D721Med (cell line): ENCODE measurements around the gene NAGPA.

Experiments used
- DNase-seq: peaks from one replicate; pipeline ENCODE4 v3.0.0; 2011; ENCODE audit warnings: low spot score; ENCODE audit not compliant: insufficient read length
- FAIRE-seq: peaks from 2 replicates; lab custom pipeline; 2011; peaks lifted over from hg19 to GRCh38; lab: Jason Lieb, UNC
- TF ChIP-seq, protein P1 (sequence below): IDR thresholded peaks from 2 replicates; pipeline ENCODE4 v1.5.1; 2012; ENCODE audit warnings: mild to moderate bottlenecking, control low read depth; ENCODE audit not compliant: insufficient read depth; ENCODE audit errors: missing control alignments

The NAGPA gene

DNA sequence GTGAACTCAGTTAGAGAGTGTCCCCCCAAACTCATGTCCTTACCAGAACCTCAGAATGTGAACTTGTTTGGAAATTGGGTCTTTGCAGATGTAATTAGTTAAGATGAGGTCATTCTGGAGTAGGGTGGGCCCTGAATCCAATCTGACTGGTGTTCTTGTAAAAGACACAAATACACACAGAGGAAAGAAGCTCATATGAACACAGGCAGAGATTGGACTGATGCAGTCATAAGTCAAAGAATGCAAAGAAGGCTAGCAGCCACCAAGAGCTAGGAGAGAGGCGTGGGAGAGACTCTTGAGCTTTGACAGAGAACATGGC lies 2.1 kb upstream of the NAGPA start:
- TF ChIP-seq, protein P1, sequence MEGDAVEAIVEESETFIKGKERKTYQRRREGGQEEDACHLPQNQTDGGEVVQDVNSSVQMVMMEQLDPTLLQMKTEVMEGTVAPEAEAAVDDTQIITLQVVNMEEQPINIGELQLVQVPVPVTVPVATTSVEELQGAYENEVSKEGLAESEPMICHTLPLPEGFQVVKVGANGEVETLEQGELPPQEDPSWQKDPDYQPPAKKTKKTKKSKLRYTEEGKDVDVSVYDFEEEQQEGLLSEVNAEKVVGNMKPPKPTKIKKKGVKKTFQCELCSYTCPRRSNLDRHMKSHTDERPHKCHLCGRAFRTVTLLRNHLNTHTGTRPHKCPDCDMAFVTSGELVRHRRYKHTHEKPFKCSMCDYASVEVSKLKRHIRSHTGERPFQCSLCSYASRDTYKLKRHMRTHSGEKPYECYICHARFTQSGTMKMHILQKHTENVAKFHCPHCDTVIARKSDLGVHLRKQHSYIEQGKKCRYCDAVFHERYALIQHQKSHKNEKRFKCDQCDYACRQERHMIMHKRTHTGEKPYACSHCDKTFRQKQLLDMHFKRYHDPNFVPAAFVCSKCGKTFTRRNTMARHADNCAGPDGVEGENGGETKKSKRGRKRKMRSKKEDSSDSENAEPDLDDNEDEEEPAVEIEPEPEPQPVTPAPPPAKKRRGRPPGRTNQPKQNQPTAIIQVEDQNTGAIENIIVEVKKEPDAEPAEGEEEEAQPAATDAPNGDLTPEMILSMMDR, result no peak
- FAIRE-seq, result no peak
- DNase-seq, result no peak

DNA sequence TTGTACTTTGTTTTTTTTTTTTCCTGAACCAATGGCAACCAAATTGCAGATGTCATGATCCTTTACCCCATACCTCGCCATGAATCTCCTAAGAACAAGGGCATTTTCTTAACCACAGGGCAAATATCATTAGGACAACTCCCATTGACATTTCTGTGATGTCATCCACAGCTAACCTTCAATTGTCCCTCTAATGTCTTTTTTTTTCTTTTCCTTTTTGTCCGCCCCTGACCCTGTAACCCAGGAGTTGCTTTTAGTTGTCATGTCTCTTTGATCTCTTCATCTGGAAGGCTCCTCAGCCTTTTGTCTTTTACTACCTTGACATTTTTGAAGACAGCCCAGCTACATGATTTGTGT lies 410 bp upstream of the NAGPA start:
- TF ChIP-seq, protein P1, result no peak
- DNase-seq, result no peak
- FAIRE-seq, result no peak

DNA sequence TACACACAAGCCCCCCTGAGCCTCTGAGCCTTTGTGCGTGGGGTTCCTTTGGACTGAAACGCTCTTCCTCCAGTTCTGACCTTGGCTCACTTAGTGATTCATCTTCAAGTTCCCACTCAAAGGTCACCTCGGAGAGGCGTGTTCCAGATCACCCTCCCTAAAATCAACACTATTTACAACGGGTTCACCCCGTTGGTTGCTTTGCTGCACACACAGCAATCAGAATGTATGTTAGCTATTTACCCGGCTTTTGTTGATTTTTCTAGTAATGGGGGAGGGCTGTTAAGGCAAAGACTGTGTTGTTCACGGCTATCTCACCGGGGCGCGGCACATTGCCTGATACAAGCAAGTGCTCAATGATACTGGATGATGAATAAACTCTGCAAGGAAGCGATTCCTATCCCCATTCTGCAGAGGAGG lies 977 bp downstream of the NAGPA start:
- TF ChIP-seq, protein P1, result no peak
- FAIRE-seq, result no peak

DNA sequence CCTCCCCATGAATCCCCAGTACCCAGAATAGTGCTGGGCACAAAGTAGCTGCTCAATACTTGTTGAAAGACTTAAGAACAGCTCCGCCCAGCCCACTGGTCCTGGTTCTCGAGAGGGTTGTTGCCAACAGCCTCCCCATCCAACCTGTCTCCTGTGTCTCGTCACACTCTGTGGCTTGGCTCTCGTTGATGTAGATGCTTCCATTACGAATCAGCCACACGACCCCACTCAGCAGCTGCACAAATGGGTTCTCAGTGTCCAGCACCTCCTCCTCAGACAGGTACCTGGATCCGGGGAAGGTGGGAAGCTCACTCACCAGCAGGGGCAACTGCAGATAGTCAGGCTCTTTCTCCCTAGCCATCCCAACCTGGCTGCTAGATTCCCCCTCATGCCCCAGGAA lies 2.1 kb downstream of the NAGPA start:
- TF ChIP-seq, protein P1, result no peak
- FAIRE-seq, result no peak
- DNase-seq, result no peak

More for the DNA sequence above, 977 bp downstream of the NAGPA start:
- DNase-seq, result no peak

DNA sequence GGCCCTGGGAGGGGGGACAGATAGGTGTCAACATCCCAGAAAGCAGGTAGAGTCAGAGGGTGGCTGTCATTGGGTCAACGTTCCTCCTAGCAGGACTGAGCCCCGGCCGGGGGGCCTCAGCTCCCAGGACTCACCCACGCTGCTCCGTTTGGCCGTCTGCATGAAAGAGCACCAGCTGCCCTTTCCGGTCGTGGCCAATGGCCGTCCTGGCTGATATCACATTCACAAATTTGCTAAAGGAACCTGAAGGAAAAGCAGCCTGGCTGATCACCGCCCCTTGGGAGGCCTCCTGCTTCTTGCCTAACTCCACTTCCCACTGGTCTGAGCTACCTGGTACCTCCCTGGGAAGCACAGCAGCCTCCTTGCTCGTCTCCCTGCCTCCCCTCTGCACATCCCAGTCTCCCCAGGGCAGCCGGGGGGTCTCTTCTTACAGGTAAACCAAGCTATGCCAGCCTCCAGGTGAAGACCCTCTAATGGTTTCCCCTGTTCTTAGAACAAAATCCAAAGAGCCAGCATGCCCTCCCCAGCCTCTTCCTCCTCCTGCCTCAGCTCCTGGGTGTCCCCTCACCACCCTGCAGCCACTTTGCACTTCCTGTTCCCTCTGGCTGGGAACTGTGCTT lies 3.4 kb downstream of the NAGPA start:
- FAIRE-seq (no peak), DNase-seq (no peak)
- TF ChIP-seq, protein P1, result no peak

DNA sequence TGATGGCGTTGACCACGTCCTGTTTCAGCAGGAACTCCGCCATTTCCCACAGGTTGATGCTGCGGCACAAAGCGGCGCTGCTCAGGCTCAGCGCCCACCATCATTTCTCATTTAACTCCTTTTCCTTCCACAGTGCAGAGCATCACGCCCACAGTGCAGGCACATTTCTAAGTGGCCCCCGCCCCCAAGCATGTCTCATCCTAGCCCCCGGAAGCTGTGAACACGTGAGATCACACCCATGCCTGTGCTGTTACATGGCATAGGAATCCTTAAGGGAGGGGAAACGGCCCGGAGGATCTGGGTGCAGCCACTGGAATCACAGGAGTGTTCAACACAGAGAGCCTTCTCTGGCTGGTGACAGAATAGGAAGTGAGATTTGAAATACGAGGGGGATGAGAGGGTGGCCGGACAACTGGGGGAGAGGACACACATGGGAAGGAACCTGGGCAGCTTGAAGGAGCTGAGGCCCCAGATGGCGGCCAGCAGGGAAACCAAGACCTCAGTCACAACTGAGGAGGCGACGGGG lies 4.7 kb downstream of the NAGPA start:
- FAIRE-seq (no peak), DNase-seq (no peak)
- TF ChIP-seq, protein P1, result no peak

DNA sequence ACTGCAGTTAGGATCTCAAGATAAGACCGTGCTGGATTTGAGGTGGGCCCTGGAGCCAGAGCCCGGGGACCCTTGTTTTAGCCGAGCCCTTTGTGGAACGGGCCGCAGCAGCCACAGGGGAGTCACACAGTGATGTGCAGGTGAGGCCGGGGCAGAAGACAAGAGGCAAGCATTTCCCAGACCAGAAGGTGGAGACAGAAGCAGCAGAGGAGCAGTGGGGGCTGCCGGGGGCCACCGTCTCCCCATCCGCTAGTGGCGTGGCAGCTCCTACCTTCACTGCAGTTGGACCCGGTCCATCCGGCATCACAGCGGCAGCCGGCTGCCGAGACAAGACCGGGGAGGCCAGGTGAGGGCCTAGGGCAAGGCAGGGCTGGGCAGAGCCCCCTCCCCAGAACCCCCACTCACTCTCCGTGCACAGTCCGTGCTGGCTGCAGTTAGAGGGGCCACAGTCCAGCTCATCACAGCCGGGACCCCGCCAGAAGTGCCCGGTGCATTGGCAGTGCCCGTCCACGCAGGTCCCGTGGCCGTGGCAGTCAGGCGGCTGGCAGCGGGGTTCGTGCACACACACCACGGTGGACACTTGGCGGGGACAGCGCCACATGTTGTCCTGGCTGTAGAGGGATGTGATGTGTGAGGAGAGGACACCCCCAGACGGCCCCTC lies 6.0 kb downstream of the NAGPA start:
- TF ChIP-seq, protein P1, result no peak
- no peak for DNase-seq
- no peak for FAIRE-seq
